HG03460 (cell line): ENCODE data around the gene B3GALNT2.
A peak's percentile ranks its signal among the peaks of the same experiment; 100 is the strongest.

Experiments used
- ATAC-seq: cut with Tn5 transposase; IDR thresholded peaks from one replicate; pipeline ENCODE4 v1.9.1; 2021; ENCODE audit not compliant: unreplicated experiment

B3GALNT2 gene

GRCh38 chr1:235455823-235456222, 48.4 kb downstream of the B3GALNT2 start:
- no peak for ATAC-seq

GRCh38 chr1:235455097-235455496, 49.2 kb downstream of the B3GALNT2 start:
- ATAC-seq, result no peak

- ATAC-seq, result no peak
Measured at GRCh38 chr1:235454021-235454420, 50.2 kb downstream of the B3GALNT2 start.

GRCh38 chr1:235450886-235451483, 53.3 kb downstream of the B3GALNT2 start:
- ATAC-seq, result no peak

- no peak for ATAC-seq
Measured at GRCh38 chr1:235450433-235450832, 53.8 kb downstream of the B3GALNT2 start.

- ATAC-seq, result no peak
Measured at GRCh38 chr1:235448616-235449015, 55.6 kb downstream of the B3GALNT2 start.

- ATAC-seq, result no peak
Measured at GRCh38 chr1:235442788-235443429, 61.3 kb downstream of the B3GALNT2 start.

- no peak for ATAC-seq
Measured at GRCh38 chr1:235441159-235441685, 63.0 kb downstream of the B3GALNT2 start.

- ATAC-seq, result no peak
Measured at GRCh38 chr1:235434001-235434400, 70.3 kb downstream of the B3GALNT2 start.

GRCh38 chr1:235430991-235431390, 73.3 kb downstream of the B3GALNT2 start:
- ATAC-seq, result no peak

- no peak for ATAC-seq
Measured at GRCh38 chr1:235429143-235429542, 75.1 kb downstream of the B3GALNT2 start.

- ATAC-seq, result no peak
Measured at GRCh38 chr1:235427447-235427846, 76.8 kb downstream of the B3GALNT2 start.

- no peak for ATAC-seq
Measured at GRCh38 chr1:235426680-235427079, 77.6 kb downstream of the B3GALNT2 start.

- no peak for ATAC-seq
Measured at GRCh38 chr1:235426143-235426542, 78.1 kb downstream of the B3GALNT2 start.

- no peak for ATAC-seq
Measured at GRCh38 chr1:235425357-235425756, 78.9 kb downstream of the B3GALNT2 start.

- ATAC-seq, result no peak
Measured at GRCh38 chr1:235424092-235424491, 80.2 kb downstream of the B3GALNT2 start.

- ATAC-seq, result peak; percentile 69
Measured at GRCh38 chr1:235423214-235423652, 81.0 kb downstream of the B3GALNT2 start.

GRCh38 chr1:235421751-235422150, 82.5 kb downstream of the B3GALNT2 start:
- no peak for ATAC-seq

- ATAC-seq, result peak; percentile 53
Measured at GRCh38 chr1:235417086-235417697, 87.1 kb downstream of the B3GALNT2 start.

GRCh38 chr1:235416662-235417049, 87.6 kb downstream of the B3GALNT2 start:
- no peak for ATAC-seq

- peak; percentile 88 for ATAC-seq
Measured at GRCh38 chr1:235415008-235415904, 89.0 kb downstream of the B3GALNT2 start.
